Middle frontal gyrus (tissue), 1 donor: ENCODE results near the gene GJD3.

ENCODE experiments used
- DNase-seq: peaks from one replicate; pipeline ENCODE4 v3.0.0-alpha.2; 2015; ENCODE audit warnings: low spot score; ENCODE audit errors: extremely low spot score

Gene GJD3

DNA sequence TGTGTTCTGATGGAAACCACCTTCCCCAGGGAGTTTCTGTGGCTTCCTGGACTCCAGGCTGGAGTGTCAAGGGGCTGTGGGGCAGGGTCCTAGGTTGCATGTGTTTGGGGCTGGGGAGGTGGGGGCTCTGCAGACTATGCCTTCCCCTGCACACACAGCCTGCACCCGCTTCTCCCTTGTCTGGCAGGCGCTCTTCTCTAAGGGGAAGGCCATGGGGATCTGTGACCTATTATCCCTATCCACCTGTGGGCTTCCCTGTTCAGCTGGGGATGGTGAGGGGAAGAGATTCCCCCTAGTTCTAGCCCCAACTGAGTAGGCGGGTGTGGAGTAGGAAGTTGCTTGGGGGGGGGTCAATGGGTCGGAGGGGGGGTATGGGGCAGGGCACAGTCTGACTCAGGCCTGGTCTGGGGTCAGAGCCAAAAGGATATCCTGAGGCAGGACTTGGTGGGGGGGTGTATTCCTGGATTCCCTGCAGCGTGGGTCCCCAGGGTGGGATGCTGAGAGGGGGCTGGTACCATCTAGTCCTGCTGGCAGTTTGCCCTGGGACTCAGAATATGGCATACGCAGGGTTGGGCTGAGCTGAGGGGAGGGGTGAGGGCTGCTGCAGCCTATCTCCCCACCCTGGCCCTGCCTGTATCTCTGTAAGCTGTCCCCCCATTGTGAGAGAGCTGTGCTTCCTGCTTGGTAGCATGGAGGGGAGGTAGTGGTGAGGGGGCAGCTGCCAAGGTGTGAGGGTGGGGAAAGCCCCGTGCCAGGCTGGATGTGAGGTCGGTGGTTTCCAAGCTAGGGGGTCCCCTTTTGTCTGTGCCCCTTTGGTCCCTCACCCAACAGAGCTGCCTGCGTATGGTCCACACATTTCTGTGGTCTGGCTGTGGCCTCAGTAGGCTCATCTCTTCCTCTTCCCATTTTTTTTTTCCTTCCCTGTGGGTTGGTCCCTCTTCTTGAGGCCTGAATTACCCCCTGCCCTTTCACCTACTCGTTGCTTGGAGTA lies 40.9 kb downstream of the GJD3 start:
- DNase-seq = no peak

DNA sequence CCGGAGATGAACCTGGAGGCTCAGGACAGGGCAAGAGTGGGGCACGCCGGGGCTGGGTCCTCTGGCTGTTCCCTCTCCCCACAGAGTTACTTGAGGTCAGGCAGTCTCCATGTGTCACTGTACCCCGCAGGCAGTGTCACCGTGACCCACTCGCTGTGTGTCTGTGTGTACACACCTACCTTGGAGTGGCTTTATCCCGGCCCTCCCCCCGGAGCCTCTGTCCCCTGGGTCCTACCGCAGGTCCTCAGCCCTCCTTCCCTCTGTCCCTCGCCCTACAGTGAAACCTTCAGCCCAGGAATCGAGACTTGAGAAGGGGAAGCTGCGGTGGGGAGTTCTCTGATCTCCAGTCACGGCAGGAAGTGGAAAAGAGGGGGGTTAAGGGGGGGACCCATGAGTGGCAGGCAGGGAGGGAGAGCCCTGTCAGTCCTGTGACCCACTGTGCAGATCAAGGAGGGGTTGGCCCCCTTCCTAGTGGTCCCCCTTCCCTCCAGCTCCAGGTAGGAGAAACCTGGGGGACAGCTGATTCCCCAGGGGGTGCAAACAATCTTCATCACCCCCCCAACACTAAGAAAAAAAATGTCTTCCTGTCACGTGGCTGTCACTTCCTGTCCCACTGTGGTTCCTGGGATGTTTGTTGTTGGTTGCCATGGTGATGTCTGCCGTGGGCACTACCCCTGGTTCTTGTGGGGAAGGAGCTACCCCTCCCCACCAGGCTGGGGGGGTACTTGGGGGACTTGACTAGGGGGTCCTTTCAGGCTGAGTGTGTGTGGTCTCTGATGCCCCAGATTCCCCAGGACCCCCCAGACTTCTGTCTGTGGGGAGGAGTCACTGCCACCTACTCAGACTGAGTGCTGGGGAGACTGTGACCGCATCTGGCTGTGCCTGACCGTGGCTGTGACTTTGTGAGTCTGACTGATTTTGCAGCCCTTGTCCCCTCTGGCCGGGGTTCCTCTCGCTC lies 41.9 kb downstream of the GJD3 start:
- DNase-seq = no peak

DNA sequence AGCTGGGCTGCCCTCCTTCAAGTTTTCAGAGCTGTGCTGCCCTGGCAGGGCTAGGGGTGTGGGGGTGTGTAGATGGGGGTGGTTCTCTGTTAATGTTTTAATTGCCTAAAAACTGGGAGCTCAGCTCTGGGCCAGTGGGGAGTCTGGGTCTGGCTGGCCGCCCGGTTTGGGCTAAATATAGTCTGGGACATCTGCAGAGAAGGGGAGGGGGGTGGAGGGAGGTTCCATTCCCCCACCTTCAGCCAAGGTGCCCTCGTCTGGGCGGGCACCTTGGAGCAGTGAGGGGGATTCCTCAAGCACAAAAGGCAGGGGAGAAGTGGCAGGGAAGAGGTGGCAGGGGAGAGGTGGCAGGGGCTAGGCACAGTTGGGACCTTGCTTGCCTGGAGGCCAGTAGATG lies 42.6 kb downstream of the GJD3 start:
- DNase-seq = no peak

DNA sequence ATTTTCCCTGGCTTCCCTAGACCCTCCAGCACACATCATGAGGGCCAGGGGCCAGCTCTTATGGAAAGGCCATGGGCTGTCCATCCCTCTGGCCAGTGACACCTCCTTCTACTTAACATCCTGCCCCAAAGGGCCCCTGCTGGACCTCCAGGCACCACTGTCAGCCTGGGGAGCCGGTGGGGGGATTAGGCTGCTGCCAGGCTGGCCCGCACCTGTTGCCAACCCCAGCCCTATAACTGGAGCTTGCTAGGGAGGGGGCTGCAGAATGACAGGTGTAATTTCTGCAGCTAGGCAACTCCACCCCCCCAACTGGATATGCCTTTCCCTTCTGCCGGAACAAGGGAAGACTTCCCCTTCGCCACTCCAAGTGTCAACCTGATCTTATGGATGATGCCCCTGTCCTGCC lies 43.0 kb downstream of the GJD3 start:
- no peak for DNase-seq

DNA sequence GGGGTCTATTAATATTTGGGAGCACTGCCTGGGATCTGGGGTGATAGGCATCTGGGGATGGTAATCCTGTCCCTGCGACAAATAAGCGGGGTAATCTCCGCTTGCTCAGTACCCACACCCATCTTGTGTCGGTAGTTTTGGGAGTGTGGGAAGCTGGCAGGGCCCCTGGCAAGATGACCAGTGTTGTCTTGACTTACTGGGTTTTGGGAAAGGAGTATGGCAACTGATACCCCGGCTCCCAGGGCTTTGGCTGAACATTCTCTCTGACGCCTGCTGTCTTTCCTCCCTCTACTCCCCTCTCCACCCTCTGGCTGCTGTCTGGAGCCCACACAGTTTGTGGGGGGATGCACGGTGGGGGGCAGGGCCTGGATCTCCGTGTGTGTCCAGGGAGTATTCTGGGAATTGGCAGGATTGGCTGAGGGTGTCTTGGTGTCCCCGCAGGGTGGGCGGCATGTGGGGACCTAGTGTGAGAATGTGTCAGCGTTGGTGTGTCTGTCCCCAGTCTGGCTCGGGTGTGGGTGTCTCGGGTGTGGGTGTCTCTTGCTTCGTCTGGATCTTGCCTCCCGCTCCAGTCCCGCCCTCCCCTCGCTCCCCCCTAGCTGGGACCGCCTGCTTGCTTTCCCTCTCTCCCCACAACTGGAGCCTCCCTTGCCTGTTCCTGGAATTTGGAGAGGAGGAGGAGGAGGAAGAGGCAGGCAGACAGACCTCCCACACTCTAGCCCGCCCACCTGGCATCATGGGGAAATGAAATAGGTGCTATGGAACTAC lies 43.6 kb downstream of the GJD3 start:
- no peak for DNase-seq

DNA sequence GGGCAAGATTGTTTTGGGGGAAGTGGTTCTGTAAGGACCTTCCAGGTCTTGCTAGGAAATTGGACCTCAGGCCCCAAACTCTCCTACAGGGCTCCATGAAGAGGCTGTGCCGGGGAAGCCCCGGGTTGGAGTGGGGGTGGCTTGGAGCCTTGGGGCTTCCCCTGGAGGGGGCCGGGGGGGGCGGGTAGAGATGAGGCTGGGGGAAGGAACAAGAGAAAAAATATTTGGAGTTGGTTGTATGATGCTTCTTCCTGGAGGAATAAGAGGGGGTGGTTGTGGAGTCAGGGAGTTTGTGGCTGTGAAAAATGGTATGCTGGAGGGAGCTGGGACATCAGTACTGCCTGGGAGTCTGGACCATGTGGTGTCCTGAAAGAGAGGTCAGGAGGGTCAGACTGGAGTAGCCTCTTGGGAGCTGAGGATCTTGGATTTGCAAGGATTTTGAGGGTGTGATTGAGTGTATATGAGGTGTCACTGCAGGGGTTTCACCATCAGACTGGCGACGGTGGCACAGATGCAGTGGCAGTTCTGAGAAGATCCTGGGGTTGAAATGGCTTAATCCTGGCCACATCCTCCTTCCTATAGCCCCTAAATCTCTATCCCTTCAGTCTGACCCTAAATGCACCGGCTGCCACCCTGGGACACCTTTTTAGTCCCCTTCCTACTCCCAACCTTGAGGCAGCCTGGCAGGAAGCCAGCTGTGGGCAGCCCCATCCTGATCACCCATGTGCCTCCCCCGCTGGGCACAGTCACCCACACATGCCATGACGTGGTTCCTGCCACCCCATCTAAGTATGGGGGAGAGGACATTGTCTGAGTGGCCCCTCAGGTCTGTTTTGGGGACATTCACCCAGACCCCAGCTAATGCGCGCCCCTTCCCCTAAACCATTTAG lies 44.6 kb downstream of the GJD3 start:
- DNase-seq = no peak

DNA sequence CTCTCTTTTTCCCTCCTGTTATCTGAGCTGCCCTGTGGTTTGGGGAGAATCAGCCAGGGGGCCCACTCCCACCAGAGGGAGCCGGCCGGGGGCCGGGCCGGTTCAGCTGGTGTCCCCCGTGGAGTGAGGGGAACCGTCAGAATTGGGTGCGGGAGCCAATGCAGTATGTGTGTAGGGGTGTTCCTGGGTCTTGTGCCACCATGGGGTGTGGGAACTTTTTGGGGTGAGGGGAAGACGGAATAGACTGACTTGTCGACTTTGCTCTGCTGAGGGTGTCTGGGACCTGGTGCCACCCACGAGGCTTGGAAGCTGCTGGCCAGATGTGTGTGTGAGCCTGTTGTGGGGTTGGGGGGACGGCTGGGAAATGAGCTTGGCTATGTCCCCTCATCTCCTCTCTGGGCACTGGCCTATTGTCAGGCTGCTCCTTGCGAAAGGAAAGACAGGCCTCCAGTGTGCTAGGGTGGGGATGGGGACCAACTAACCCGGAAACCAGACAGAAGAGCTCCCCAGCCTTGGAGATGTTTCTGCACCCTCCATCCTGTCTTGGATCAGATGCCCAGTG lies 45.6 kb downstream of the GJD3 start:
- no peak for DNase-seq

DNA sequence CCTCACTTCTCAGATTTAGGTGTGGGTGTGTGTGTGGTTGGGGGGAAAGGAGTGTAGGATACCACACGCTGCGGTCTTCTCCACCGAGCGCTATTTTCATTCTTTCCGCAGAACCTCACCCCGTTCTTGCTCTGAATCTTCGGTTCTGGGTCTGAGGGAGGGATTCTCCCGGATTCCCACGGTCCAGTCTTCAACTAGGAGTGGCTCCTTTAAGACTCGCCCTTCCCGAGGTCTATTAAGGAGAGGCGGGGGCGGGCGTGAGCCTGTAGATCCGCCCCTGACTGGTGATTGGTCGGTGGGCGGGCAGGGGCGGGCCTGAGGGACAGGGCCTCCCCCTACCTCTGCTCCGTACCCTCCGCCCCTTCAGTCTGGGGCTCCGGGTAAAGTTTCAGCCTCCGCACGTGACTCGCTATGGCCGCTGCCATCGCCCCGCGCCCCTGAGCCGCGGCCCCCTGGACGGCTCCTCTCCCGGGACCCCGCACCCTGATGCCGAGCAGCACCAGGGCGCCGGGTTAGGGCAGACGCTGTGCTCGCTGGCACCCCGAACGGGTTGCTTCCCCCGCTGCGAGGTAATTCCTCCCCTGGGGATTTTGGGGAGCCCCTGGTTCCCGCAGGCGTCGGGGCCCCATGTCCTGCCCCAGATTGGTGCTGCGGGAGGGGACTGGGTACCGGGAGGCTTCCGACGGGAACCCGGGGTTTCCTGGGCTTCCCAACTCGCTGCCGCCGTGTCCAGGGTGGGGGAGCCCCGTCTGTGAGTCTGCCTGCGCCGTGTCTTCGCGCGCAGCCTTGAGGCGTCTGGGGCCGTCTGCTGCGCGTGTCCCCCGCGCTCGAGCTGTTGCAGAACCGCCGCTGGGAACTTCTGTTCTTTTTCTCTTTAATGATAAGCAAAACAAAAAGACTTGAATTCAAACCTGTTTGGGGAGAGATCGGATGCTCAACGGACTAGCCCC lies 46.4 kb downstream of the GJD3 start:
- DNase-seq = peak; percentile 81

DNA sequence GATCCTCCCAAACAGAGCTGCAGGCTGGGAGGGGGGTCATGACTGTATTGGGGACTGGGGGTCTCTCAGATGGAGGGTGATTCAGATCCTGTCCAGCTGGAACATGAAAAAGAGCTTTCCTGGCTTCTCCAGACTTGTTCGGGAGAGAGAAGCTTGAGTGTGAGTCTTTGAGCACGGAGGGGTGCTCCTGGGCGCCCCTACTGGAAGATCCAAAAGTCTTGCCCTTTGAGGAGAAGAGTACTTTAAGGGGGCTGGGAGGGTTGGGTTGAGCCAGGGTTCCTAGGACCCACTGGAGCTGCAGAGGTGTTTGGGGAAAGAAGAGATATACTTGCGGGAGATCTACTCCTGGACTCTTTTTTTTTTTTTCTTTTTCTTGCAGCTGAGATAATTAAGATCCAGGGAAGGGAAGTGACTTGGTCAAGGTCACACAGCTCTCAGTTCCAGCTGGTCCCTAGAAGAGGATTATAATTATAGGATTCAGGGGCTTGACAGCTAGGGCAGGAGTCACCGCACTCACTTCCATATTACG lies 47.1 kb downstream of the GJD3 start:
- no peak for DNase-seq

DNA sequence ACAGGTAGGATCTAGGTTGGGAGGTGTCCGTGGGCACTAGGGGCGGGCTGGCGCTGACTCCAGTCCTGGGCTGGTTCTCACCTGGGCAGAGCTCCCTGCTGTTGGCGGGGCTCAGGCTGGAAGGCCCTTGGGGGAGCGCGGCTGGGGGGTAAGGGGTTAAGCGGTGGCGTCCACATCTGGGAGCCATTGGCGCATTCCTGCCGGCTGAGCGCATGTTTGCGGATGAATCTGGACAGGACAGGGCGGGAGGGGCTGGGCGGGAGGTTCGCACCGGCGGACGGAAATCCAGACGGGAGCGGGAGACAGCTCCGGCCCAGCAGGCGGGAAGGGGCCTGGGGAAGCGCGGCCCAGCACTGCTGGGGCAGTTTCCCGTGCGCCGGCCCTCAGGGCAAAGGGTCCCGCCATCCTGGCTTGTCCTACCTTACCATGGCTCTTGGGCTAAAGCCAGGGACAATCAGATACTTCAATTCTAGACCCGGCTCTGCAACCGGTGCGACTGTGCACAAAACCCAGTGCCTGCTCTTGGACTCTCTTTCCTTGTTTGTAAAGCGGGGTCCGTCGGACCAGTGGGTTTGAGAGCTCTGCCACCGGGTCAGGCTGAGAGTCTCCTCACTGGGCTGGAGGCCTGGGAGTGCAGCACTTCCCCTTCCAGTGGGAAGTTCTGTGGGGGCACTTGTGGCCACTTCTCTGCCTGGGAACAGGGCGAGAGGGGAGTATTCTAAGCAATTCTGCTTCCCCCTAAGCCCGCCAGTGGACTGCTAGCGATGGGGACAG lies 47.8 kb downstream of the GJD3 start:
- no peak for DNase-seq

DNA sequence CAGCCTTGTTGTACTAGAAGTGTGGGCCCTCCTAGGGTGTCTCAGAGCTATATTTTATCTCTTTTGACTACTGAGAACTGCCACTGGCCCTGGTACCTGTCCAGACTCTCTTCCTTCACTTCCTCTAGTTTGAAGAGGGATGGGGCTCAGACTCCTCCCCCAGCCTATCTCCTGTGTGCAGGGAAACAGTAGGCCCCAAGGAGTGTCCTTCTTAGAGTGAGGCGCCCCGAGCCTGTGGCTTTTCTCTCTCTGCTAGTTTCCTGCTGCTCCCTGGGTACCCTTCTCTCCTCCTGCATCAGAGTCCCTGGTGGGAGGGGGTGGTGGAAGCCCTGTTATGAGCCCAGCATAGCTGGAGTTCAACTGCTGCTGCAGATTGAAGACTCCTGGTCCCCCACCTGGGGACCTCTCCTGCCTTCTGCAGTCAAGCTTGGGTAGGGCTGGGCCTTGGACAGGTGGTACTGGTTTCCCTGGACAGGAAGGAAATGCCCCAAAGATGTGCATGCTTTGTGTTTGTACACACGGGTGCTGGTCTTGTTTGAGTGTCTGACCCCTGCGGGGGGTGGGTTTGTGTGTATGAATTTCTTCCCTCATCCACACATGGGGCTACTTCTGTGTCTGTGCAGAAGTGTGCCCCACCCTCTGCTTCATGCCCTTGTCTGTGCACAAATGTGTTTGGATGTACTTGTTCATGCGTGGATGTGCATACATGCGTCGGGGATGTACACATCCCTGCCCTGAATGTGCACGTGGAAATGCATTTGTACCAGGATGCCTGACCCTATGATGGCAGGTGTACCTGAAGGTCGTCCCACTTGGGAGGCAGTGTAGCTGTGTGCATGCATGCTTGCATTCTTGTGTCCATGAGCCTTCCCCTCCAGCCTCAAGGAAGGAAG lies 48.6 kb downstream of the GJD3 start:
- DNase-seq = no peak

DNA sequence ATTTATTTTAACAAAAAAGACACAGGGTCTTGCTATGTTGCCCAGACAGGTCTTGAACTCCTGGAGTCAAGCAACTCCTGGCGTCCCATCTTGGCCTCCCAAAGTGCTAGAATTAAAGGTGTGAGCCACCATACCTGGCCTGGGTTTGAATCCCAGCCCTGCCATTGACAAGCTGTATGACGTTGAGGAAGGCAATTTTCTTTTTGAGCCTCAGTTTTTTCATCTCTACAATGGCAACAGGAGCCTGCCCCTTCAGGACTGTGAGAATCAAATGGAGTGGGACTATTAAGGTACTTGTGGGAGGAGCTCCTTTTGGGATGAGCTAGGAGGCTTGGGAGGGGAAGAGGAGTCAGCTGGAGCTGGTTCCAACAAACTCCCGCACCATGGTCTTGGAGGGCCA lies 49.3 kb downstream of the GJD3 start:
- no peak for DNase-seq

DNA sequence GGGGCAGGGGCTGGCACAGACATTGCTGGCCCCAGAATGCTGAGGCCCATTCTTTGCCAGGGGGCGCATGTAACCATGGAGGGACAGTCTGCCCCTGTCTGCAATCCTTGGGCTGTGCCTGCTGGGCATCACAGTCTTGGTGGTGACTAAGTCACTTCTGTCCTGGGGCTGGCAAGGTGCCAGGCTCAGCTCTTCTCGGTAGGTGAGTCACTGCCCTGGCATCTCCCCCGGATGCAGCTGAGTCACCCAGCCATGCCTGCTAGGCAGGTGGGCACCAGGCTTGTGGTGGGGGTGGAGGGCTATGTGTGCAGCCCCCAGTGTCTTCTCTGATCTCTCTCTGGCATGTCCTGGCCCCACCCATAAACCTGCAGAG lies 50.0 kb downstream of the GJD3 start:
- no peak for DNase-seq

DNA sequence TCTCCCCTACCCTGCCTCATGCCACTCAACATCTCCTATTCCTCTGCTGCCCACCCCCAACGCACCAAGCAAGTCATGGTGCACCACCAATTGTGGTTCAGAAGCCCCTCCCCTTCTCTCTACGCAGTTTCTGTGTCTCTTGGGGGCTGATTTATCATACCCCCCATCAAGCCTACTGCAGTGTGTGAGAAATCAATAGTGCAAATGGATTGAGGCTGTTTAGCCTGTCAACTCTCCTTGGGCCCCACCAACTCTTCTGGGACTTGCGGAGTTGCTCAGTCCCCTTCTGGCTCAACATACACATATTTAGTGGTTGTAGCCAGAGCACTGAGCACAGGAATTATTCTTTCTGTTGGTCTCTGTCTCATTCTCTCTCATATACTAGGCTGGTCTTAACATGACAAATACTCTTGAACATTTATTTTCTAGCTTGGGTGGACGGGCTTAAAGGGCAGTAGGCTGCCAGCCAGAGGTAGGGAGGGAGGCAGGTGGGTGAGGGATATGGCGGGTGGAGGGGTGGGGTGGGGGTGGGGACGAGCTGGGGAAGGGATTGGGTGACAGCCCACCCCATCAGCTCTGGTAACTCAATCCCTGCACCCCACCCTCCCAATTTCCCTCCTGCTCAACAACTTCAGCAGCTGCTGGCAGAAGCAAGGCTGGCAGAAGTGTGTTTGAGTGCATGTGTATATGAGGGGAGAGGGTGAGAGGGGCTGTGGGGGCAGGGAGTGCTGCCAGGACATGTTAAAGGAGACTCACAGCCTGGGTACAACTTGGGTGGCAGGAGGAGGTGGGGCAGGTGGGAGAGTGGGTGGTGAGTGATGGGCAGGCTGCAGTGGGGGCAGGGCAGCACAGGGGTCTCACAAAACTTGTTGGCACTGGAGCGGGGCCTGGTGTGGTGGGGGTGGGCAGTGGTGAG lies 50.6 kb downstream of the GJD3 start:
- no peak for DNase-seq
